ENCODE data around the gene VAV3. TPM values are rescaled to one million over a fixed set of nuclear protein-coding genes. Genes with fewer than 3 reads are reported as not detected.

Gene VAV3
- total RNA-seq, 1 donor from 2014 or later = 2.6 TPM

DNA sequence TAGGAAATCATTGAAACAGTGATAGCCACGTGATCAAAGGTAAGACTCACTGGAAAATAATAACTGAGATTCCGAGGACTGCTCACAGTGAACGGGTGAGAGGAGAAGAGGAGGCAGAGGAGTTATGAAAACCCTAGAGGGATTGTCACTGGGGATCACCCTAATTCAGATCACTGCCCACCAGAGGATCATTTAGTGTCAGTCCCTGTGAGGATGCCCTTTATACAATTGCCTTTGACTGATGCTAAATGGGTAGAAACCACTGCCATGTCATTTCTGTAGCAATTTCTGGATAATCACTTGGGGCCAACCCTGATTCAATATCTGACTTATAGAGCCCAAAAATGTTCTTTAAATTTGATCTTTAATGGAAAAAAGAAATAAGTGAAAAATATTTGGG lies 14.1 kb upstream of the VAV3 start:
- no peaks in the 10 kb centered on the region for H3K27me3 Mint-ChIP-seq (ENCODE audit: low read depth, unreplicated experiment)
- DNase-seq (ENCODE audit: low read depth) = no peak

GRCh38 chr1:107976836-107977235 lies 11.9 kb upstream of the VAV3 start:
- Histone ChIP-seq H3K27ac (ENCODE audit: low read depth, low read length) (no peak overlapping the region), H4K20me1 (ENCODE audit: insufficient read depth, low read length) (no peaks in the 10 kb centered on the region)
- no peaks in the 10 kb centered on the region for H3K36me3 Mint-ChIP-seq (ENCODE audit: low read depth, unreplicated experiment)

More for the DNA sequence above, 14.1 kb upstream of the VAV3 start:
- Histone ChIP-seq H3K27ac (ENCODE audit: low read depth, low read length) (no peak overlapping the region), H3K4me1 (ENCODE audit: insufficient read depth, low read length) (peaks cover 9% of the 10 kb centered on the region), H3K36me3 (ENCODE audit: insufficient read depth, low read length) (no peaks in the 10 kb centered on the region), H3K79me2 (ENCODE audit: insufficient read depth, low read length) (no peaks in the 10 kb centered on the region), H3K9ac (ENCODE audit: low read length) (no peak overlapping the region), H3K4me2 (ENCODE audit: low read length) (no peak overlapping the region), H2AFZ (ENCODE audit: low read depth, low read length) (no peak overlapping the region), H4K20me1 (ENCODE audit: insufficient read depth, low read length) (no peaks in the 10 kb centered on the region), H3K4me3 (ENCODE audit: insufficient read depth, low read depth, low read length) (no peak overlapping the region), H3K27me3 (ENCODE audit: insufficient read depth, low read length) (peaks cover 4% of the 10 kb centered on the region), H3K9me3 (ENCODE audit: insufficient read depth, low read depth, low read length) (no peaks in the 10 kb centered on the region)
- FAIRE-seq = no peak
- Mint-ChIP-seq H3K27ac (ENCODE audit: unreplicated experiment) (no peak overlapping the region), H3K36me3 (ENCODE audit: low read depth, unreplicated experiment) (no peaks in the 10 kb centered on the region), H3K9me3 (ENCODE audit: unreplicated experiment) (no peaks in the 10 kb centered on the region), H3K4me3 (ENCODE audit: unreplicated experiment) (no peak overlapping the region), H3K4me1 (ENCODE audit: low read depth, unreplicated experiment) (peaks cover 13% of the 10 kb centered on the region)
- TF ChIP-seq EZH2 (IDR thresholded peaks at IDR 0.05; ENCODE audit: insufficient read depth, low read length) = no peak
- TF ChIP-seq, protein P1, sequence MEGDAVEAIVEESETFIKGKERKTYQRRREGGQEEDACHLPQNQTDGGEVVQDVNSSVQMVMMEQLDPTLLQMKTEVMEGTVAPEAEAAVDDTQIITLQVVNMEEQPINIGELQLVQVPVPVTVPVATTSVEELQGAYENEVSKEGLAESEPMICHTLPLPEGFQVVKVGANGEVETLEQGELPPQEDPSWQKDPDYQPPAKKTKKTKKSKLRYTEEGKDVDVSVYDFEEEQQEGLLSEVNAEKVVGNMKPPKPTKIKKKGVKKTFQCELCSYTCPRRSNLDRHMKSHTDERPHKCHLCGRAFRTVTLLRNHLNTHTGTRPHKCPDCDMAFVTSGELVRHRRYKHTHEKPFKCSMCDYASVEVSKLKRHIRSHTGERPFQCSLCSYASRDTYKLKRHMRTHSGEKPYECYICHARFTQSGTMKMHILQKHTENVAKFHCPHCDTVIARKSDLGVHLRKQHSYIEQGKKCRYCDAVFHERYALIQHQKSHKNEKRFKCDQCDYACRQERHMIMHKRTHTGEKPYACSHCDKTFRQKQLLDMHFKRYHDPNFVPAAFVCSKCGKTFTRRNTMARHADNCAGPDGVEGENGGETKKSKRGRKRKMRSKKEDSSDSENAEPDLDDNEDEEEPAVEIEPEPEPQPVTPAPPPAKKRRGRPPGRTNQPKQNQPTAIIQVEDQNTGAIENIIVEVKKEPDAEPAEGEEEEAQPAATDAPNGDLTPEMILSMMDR (IDR thresholded peaks at IDR 0.05; ENCODE audit: insufficient read depth, low read depth, low read length) = no peak

GRCh38 chr1:107976431-107976830 lies 11.5 kb upstream of the VAV3 start:
- Mint-ChIP-seq H3K4me3 (ENCODE audit: unreplicated experiment) (no peak overlapping the region), H3K36me3 (ENCODE audit: low read depth, unreplicated experiment) (no peaks in the 10 kb centered on the region), H3K27ac (ENCODE audit: unreplicated experiment) (no peak overlapping the region), H3K9me3 (ENCODE audit: unreplicated experiment) (no peaks in the 10 kb centered on the region), H3K27me3 (ENCODE audit: low read depth, unreplicated experiment) (no peaks in the 10 kb centered on the region), H3K4me1 (ENCODE audit: low read depth, unreplicated experiment) (peaks cover 13% of the 10 kb centered on the region)
- Histone ChIP-seq H3K36me3 (ENCODE audit: insufficient read depth, low read length) (no peaks in the 10 kb centered on the region), H3K9ac (ENCODE audit: low read length) (no peak overlapping the region), H3K79me2 (ENCODE audit: insufficient read depth, low read length) (no peaks in the 10 kb centered on the region), H2AFZ (ENCODE audit: low read depth, low read length) (no peak overlapping the region), H3K9me3 (ENCODE audit: insufficient read depth, low read depth, low read length) (no peaks in the 10 kb centered on the region), H3K27me3 (ENCODE audit: insufficient read depth, low read length) (peaks cover 9% of the 10 kb centered on the region), H3K27ac (ENCODE audit: low read depth, low read length) (no peak overlapping the region), H3K4me2 (ENCODE audit: low read length) (peak overlapping the region; percentile 24), H4K20me1 (ENCODE audit: insufficient read depth, low read length) (no peaks in the 10 kb centered on the region), H3K4me3 (ENCODE audit: insufficient read depth, low read depth, low read length) (no peak overlapping the region), H3K4me1 (ENCODE audit: insufficient read depth, low read length) (peaks cover 9% of the 10 kb centered on the region)
- TF ChIP-seq, protein P1 (IDR thresholded peaks at IDR 0.05; ENCODE audit: insufficient read depth, low read depth, low read length) = no peak
- TF ChIP-seq EZH2 (IDR thresholded peaks at IDR 0.05; ENCODE audit: insufficient read depth, low read length) = no peak
- DNase-seq (ENCODE audit: low read depth) (no peak), FAIRE-seq (no peak)

More at GRCh38 chr1:107976836-107977235, 11.9 kb upstream of the VAV3 start:
- Mint-ChIP-seq H3K4me1 (ENCODE audit: low read depth, unreplicated experiment) (peaks cover 13% of the 10 kb centered on the region), H3K9me3 (ENCODE audit: unreplicated experiment) (no peaks in the 10 kb centered on the region), H3K4me3 (ENCODE audit: unreplicated experiment) (no peak overlapping the region), H3K27me3 (ENCODE audit: low read depth, unreplicated experiment) (no peaks in the 10 kb centered on the region), H3K27ac (ENCODE audit: unreplicated experiment) (no peak overlapping the region)
- peaks cover 9% of the 10 kb centered on the region for H3K27me3 ChIP-seq (ENCODE audit: insufficient read depth, low read length)
- FAIRE-seq (no peak), DNase-seq (ENCODE audit: low read depth) (peak; percentile 91)
- peaks cover 9% of the 10 kb centered on the region for H3K4me1 ChIP-seq (ENCODE audit: insufficient read depth, low read length)
- no peaks in the 10 kb centered on the region for H3K9me3 ChIP-seq (ENCODE audit: insufficient read depth, low read depth, low read length)
- H3K4me3 ChIP-seq (ENCODE audit: insufficient read depth, low read depth, low read length) = no peak overlapping the region
- no peaks in the 10 kb centered on the region for H3K36me3 ChIP-seq (ENCODE audit: insufficient read depth, low read length)
- H3K79me2 ChIP-seq (ENCODE audit: insufficient read depth, low read length) = no peaks in the 10 kb centered on the region
- no peak overlapping the region for H3K9ac ChIP-seq (ENCODE audit: low read length)
- no peak for TF ChIP-seq EZH2 (IDR thresholded peaks at IDR 0.05; ENCODE audit: insufficient read depth, low read length)
- TF ChIP-seq, protein P1 (IDR thresholded peaks at IDR 0.05; ENCODE audit: insufficient read depth, low read depth, low read length) = no peak
- H2AFZ ChIP-seq (ENCODE audit: low read depth, low read length) = no peak overlapping the region
- H3K4me2 ChIP-seq (ENCODE audit: low read length) = peak overlapping the region; percentile 24

Data from astrocyte (in vitro differentiated cells and primary cell).